Cardiac muscle cell (in vitro differentiated cells and primary cell): Measurements from ENCODE around the gene CHD8. TPM values are rescaled to one million over a fixed set of nuclear protein-coding genes. Genes with fewer than 3 reads are reported as not detected.

ENCODE experiments used
- DNase-seq, 2 donors: peaks; one replicate each; pipeline versions ENCODE4 v3.0.0 to v3.0.0-alpha.2; 2010 to 2017; ENCODE audit warnings: low read depth in 1 of 2, low spot score in 1 of 2
- H3K27ac ChIP-seq: fragments of 200-600 bp; sonication (generic); 2 replicates; pipeline ENCODE4 v1.5.1; 2016
- H3K27me3 ChIP-seq: fragments of 200-600 bp; sonication (generic); 2 replicates; pipeline ENCODE4 v1.6.0; 2016; ENCODE audit warnings: control low read depth
- H3K36me3 ChIP-seq: fragments of 200-600 bp; sonication (generic); 2 replicates; pipeline ENCODE4 v1.5.1; 2016; ENCODE audit warnings: control low read depth
- H3K4me1 ChIP-seq: fragments of 200-600 bp; sonication (generic); 2 replicates; pipeline ENCODE4 v1.8.1; 2017; ENCODE audit warnings: low read depth, mild to moderate bottlenecking, mixed run types
- H3K4me3 ChIP-seq: fragments of 200-600 bp; sonication (generic); 2 replicates; pipeline ENCODE4 v1.5.1; 2016; ENCODE audit warnings: mild to moderate bottlenecking
- H3K9me3 ChIP-seq: fragments of 200-600 bp; sonication (generic); 2 replicates; pipeline ENCODE4 v1.5.1; 2017; ENCODE audit warnings: low read depth, mild to moderate bottlenecking, control low read depth
- CTCF ChIP-seq: IDR thresholded peaks from 2 replicates; pipeline ENCODE4 v1.5.1; 2012; ENCODE audit warnings: low read depth, mild to moderate bottlenecking, low read length
- polyA plus RNA-seq: library from polyadenylated mRNA; unstranded; fragments of >200 nt; fragmentation: Nextera tagmentation; extraction: Ambion mirVana; gene quantifications from 2 replicates; pipeline ENCODE4 v1.2.1, GENCODE V29; 2016
- total RNA-seq: library from RNA; depleted of rRNA; stranded (reverse); fragments of >200 nt; gene quantifications from 2 replicates; pipeline ENCODE4 v1.2.3, GENCODE V29; 2016

Gene CHD8
- total and polyA plus RNA-seq, 2 experiments from 2014 or later: 25.2 to 71.4 TPM

- Histone ChIP-seq H3K9me3 (no peaks in the 10 kb centered on the region), H3K27me3 (no peaks in the 10 kb centered on the region)
- no peak for DNase-seq
These were observed 49.7 kb downstream of the CHD8 start for GRCh38 chr14:21406213-21406612.

GRCh38 chr14:21405097-21405496 is 50.8 kb downstream of the CHD8 start:
- TF ChIP-seq CTCF: no peak
- Histone ChIP-seq H3K4me1 (no peaks in the 10 kb centered on the region), H3K27me3 (no peaks in the 10 kb centered on the region), H3K4me3 (no peak overlapping the region), H3K27ac (no peak overlapping the region), H3K9me3 (no peaks in the 10 kb centered on the region), H3K36me3 (peaks cover 97% of the 10 kb centered on the region)
- peak in 1 of 2 donors; percentile 25 for DNase-seq

More at GRCh38 chr14:21406213-21406612, 49.7 kb downstream of the CHD8 start:
- no peak overlapping the region for H3K4me3 ChIP-seq
- no peak for TF ChIP-seq CTCF
- H3K36me3 ChIP-seq: peaks cover 97% of the 10 kb centered on the region
- no peaks in the 10 kb centered on the region for H3K4me1 ChIP-seq
- H3K27ac ChIP-seq: no peak overlapping the region

- H3K27ac ChIP-seq: no peak overlapping the region
- no peak overlapping the region for H3K4me3 ChIP-seq
- DNase-seq: no peak
- no peaks in the 10 kb centered on the region for H3K9me3 ChIP-seq
- no peaks in the 10 kb centered on the region for H3K4me1 ChIP-seq
- no peak for TF ChIP-seq CTCF
- no peaks in the 10 kb centered on the region for H3K27me3 ChIP-seq
- peaks cover 94% of the 10 kb centered on the region for H3K36me3 ChIP-seq
These were observed 56.5 kb downstream of the CHD8 start for GRCh38 chr14:21399311-21399870.

GRCh38 chr14:21398901-21399300 is 57.0 kb downstream of the CHD8 start:
- H3K4me1 ChIP-seq: no peaks in the 10 kb centered on the region
- TF ChIP-seq CTCF: no peak
- H3K36me3 ChIP-seq: peaks cover 96% of the 10 kb centered on the region
- no peak overlapping the region for H3K27ac ChIP-seq
- H3K27me3 ChIP-seq: no peaks in the 10 kb centered on the region
- no peaks in the 10 kb centered on the region for H3K9me3 ChIP-seq
- no peak for DNase-seq
- H3K4me3 ChIP-seq: no peak overlapping the region

- H3K4me1 ChIP-seq: no peaks in the 10 kb centered on the region
- no peak for DNase-seq
- no peaks in the 10 kb centered on the region for H3K27me3 ChIP-seq
- no peak overlapping the region for H3K4me3 ChIP-seq
- peaks cover 93% of the 10 kb centered on the region for H3K36me3 ChIP-seq
- H3K9me3 ChIP-seq: no peaks in the 10 kb centered on the region
- TF ChIP-seq CTCF: peak; percentile 7
- H3K27ac ChIP-seq: no peak overlapping the region
These were observed 60.5 kb downstream of the CHD8 start for GRCh38 chr14:21395450-21395849.
